Activated CD8-positive, alpha-beta memory T cell treated with anti-CD3 and anti-CD28 coated beads for 4 hours (primary cell): ENCODE measurements around the gene LTBP3.
"Not testable (repeated sequence)": the region's sequence is repeated elsewhere in the genome, so short reads cannot be mapped to it uniquely, and the experiment has no call there.

ENCODE experiments used
- DNase-seq, 2 donors: peaks; one replicate each; pipeline ENCODE4 v3.0.0-alpha.2; 2020; ENCODE audit warnings: low read depth in 2 of 2

The LTBP3 gene

DNA sequence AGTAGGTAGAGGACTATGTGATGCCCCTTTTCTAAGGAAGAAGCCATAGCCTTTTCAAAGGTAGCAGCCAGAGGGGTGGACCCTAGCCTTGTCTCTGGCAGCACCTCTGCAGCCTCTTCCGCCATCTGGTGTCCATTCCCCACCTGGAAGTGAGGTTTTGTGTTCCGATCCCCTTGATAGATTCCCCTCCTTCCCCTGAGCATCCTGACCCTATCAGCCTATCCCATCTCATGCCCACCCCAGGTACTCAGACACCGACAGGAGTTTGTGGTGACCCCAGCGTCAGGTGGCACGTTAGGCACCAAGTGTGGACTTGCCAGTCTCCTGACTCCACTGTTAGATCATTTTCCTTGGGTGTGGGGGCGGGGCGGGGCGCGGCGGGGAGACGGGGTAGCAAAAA, 13.8 kb upstream of the LTBP3 start:
- DNase-seq: no peak

DNA sequence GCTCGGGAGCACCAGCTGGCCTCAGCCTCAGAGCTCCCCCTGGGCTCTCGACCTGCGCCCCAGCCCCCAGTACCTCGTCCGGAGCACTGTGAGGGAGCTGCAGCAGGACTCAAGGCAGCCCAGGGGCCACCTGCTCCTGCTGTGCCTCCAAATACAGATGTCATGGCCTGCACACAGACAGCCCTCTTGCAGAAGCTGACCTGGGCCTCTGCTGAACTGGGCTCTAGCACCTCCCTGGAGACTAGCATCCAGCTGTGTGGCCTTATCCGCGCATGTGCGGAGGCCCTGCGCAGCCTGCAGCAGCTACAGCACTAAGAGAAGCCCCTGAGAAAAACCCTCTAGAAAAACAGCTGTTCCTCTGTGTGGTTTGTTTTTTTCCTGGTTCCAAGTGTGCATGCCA, 13.3 kb upstream of the LTBP3 start:
- no peak for DNase-seq

DNA sequence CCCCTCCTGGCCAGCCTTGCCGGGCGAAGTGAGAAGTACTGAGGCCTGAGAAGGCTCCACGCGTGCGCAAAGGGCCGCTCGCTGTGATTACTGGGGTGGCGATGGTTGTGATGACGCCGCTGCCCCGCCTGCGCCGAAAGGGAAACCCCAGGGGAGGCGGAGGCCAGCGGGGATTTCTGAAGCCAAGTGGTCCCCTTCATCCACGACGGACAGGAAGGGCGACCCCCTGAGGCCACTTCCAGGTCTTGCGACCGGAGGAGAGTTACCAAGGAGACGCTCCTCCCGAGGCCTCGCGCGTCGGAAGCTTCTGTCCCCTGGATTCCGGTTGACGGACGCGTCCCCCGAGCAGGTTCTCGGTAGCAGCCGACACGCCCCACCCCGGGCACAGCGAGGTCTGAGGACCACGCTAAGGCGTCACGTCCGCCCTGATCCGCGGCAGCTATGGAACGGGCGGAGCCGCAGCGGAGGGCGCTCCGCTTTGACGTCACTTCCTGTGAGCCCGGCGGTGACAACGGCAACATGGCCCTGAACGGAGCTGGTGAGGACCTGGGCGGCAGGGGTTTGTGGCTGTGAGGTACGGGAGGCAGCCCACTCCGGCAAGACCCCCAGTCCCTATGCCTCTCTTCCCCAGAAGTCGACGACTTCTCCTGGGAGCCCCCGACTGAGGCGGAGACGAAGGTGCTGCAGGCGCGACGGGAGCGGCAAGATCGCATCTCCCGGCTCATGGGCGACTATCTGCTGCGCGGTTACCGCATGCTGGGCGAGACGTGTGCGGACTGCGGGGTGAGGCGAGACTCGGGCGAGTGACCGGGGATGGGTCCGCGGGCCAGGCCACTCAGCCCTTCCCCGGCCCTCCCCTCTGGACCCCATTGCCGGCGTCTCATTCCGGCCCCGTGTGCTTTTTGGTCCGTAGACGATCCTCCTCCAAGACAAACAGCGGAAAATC, 12.1 kb upstream of the LTBP3 start, which contains the start of gene ZNRD2:
ZNRD2 (plus strand) TSS at position 505 of the 946 bp plus-strand sequence; CDS start at position 520, 15 bp downstream.
- DNase-seq: peak; percentile 94 to 98

DNA sequence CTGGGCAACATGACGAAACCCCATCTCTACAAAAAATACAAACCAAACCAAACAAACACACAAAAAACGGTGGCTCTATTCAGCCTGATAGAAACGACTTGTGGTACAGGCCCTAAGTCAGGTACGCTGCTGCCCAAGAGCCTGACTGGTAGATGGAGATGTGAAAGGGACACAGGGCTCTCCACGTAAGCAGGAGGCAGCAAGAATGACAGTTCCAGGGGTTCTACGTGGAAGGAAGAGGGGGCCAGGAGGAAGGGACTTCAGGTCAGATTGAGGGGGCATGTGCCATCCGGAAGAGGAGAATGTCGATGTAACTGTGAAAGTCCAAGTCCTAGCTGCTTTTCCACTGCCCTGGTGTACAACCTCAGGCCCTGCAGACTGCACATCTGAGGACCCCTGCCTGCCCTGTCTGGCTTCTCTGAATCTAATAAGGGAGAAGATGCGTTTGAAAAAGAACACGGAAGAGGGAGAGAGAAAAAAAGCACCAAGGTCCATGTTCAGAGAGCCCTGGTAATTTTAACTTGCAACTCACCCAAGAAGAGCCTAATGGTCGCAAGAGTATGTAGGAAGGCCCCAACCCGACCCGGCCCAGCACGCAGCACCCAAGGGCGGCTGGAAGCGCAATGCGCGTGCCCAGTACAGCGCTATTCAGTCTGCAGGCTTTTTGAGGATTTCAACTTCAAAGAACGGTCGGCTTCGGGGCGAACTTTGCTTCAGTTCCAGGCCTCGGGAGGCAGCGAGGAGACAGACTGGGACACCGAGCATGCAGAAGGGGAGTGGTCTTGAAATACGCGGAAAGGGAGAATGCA, 11.2 kb upstream of the LTBP3 start:
- no peak for DNase-seq

DNA sequence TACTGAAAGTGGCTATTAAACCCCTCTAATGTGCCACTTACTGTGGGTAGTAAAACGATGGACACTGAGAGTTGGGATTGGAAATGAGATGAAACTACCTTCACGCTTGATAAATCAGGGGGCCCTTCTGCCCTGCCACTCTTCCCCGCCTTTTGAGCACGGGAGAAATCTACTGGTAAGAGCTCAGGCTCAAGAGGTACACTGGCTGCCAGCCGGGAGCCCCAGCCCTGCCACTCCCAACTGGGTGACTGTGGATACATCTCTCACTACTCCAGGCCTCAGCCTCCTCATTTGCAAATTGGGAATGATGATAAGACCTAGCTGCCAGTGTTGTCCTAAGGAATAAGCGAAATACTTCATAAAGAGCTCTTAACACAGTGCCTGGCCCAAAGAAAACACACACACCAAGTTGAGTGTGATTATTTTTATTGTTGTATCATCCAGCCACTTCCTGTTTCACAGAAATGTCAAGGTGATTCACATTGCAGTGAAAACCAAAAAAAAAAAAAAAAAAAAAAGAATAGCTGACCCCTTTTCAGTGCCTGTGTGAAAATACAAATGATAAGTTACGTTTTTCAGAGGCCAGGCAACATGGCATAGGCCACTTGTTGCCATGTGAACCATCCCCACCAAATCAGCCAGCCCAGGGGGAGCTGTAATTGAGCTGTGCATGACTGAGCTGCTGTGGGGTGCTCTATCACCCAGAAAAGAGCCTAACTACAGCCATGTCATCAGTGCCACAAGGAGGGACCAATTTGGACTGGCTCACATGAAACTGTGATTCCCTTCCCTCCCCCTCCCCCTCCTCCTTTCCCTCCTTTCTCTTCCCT, 7.7 kb upstream of the LTBP3 start:
- no peak for DNase-seq

DNA sequence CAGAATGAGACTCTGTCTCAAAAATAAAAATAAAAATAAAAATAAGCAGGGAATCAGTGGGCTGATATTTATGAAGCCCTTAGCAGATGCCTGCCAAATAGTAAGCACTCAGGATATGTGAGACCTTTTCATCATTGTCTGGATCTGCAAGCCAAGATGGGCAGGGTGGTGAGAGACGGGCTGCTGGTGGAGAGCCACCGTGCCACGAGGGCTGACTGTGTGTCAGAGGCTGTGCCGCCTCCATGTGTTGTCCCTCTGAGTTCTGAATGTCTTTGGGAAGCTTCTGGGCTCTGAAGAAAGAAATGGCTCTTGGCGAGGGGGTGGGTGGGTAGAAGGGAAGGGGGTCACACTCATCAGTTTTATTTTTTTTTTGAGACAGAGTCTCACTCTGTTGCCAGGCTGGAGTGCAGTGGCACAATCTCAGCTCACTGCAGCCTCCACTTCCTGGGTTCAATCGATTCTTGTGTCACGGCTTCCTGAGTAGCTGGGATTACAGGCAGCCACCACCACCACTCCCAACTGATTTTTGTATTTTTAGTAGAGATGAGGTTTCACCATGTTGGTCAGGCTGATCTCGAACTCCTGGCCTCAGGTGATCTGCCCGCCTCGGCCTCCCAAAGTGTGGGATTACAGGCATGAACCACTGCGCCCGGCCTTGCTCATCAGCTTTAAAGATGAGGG, 6.9 kb upstream of the LTBP3 start:
- not testable (repeated sequence) for DNase-seq

DNA sequence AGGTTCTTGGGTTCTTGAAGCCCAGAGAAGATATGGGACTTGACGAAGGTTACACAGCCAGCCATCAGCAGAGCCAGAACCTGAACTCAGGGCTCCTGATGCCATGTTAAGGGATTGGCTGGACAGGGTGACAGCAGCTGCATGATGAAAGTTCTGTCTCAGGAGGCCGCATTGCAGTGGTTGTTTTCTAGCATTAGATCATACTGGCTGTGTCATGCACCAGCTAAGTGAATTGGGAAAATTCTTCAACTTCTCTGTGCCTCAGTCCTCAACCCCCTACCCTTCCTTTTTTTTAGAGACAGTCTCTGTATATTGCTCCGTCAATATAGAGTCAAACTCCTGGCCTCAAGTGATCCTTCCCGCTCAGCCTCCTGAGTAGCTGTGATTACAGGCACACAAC, 5.4 kb upstream of the LTBP3 start:
- no peak for DNase-seq

DNA sequence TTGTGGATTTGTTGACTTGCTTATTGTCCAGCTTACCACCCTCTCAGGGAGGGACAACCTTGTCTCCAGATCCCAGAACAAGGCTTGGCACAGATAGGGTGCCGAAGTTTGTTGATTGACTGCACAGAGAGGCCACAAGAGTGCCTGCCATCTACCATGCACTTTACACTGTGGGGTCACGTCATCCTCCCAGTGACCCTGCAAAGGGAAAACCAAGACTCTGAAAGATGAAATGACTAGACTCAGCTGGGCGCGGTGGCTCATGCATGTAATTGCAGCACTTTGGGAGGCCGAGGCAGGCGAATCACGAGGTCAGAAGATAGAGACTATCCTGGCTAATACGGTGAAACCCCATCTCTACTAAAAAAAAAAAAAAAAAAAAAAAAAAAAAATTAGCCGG, 4.6 kb upstream of the LTBP3 start:
- DNase-seq: no peak

DNA sequence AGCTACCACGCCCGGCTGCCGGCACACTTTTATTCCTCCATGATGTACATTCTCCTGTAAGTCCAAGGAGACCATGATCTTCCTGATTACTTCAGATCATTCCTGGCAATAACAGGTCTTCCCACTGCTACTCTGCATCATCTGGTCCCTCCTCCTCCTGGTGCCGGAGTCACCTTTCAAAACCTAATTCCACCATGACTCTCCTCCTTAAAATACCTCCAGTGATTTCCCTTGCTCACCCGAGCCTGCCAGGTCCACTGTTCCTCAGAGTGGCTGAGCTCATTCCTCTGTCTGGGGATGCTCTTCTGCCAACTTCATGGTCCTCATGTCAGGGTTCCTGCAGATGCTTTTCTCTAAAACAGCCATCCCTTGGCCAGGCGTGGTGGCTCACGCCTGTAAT, 3.9 kb upstream of the LTBP3 start:
- DNase-seq: no peak

DNA sequence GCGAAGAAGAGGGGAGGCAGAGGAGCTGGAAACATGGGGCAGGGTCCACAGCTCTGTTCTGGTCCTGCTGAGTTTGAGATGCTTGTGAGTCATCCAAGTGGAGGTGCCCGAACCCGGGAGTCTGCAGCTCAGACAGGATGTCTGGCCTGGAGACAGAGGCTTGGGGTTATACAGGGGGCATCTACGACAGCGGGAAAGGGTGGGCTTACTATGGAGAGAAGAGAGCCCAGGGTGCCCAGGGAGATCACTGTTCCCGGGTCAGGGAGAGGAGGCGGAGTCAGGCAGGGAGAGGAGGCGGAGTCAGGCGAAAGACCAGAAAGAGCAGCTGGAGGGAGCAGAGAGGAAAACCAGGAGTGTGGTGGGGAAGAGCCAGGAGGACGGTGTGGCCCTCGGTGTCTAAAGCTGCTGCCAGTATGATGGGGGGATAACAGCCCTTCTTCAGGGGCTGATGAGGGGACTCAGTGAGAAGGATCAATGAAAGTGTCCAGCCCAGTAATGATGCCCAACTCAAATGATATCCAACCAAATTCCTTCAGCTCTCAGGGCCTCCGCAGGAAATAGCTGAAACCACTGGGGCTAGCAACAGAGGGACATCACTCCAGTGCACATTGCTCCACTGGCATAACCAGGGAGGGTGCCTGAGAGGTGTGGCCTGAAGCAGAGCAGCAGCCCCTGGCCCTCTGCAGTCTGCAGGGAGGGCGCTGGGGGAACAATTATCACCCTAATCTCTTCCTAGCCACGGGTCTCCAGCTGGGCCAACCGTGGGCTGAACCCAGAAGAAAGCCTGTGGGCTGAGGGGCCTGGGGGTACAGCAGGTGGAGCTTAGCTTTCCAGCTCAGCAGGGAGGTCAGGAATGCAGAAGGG, 2.6 kb upstream of the LTBP3 start:
- DNase-seq: no peak

DNA sequence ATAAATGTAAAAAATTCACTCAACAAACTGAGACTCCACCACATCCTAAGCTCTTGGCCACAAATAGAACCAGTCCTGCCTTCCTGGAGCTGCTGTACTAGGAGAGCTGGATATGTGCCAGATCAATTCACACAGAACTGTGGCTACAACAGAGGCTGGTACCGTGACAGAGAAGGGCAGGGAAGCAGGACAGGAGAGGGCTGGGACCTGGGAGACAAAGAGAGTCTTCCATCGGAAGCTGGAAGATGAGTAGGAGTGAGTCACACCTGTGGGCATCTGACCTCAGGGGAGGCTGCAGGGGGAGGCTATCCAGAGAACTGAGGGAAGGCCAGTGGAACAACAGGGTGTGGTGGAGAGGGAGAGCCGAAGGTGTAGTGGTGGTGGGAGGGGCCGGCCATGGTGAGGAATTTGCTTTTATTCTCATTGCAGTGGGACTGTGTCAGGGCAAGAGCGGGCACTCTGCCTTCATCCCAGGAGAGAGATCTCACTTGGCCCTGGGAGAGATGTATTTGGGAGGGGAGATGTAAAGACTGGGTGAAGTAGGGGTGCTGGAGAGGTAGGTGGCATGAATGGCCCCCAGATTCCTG, 1.9 kb upstream of the LTBP3 start:
- no peak for DNase-seq

DNA sequence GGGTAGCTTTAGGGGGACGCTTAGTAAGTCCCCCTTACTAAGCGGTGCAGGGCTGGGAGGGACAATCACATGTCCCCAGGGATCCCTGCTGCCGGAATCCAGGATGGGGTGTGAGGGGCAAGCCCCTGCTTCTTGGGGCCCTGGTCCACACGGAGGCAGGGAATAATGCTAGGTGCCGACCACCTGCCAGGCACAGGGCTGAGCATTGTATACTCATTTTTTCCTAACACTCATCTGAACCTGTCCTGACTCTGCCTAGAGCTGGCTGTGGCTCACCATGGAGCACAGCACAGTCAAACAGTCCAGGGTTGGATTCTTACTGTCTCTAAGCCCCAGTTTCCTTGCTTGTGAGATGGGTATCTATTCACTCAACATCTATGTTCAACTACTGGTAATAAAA, 1.4 kb upstream of the LTBP3 start:
- no peak for DNase-seq

DNA sequence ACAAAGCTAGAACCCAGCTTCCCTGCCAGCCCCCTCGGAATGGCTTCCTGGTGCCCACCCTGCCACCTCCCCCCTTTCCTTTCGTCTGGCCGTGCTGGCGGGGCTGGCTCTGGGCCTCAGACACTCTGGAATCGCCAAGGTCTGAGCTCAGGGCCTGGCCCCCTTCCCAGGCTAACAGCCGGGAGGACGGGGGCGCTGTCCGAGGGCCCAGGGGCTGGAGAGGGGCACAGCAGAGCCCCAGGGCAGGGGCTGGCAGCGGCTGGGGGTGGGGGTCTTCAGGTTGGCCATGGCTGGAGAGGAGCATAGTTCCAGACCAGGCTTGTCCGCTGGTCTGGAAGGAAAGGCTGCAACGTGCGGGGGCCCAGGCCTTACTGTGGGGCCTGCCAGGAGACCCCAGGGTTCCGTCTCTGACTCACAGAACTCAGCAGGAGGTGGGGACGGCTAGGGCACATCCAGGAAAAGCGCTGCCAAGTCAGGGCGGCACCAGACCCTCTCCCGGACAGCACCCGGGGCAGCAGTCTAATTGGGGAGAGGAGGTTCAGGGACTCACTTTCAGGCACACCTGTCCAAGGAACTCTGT, 861 bp upstream of the LTBP3 start:
- DNase-seq: no peak

DNA sequence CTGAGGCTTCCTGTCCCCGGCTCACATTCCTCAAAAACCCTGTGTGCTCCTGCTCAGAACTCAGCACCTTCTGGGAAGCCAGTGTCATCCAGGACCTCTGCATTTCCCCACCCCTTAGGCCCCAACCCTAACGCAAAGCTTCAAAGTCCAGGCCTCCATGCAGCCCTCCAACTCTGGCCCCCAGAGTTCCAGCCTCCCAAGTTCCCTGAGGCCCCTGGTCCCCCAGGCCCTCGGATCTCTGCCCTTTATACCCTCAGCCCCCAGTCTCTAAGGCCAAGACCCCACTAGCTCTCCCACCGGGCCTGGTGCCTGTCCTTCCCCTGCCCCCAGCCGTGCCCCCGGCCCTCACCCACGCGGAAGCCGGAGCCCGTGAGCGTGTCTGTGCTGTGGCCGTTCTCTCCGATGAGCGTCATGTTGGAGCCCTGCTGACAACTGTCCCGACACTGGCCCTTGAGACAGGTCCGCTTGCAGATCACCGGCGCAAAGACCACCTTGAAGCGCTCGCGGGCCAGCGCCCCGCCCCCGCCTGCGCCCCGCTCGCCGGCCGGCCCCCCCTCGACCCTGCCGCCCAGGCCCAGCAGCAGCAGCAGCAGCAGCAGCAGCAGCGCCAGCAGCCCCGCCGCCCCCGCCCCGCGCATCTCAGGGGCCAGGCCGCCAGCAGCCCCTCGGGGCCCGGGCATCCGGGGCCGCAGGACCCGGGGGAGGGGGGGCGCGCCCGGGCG, 718 bp downstream of the LTBP3 start:
- no peak for DNase-seq

DNA sequence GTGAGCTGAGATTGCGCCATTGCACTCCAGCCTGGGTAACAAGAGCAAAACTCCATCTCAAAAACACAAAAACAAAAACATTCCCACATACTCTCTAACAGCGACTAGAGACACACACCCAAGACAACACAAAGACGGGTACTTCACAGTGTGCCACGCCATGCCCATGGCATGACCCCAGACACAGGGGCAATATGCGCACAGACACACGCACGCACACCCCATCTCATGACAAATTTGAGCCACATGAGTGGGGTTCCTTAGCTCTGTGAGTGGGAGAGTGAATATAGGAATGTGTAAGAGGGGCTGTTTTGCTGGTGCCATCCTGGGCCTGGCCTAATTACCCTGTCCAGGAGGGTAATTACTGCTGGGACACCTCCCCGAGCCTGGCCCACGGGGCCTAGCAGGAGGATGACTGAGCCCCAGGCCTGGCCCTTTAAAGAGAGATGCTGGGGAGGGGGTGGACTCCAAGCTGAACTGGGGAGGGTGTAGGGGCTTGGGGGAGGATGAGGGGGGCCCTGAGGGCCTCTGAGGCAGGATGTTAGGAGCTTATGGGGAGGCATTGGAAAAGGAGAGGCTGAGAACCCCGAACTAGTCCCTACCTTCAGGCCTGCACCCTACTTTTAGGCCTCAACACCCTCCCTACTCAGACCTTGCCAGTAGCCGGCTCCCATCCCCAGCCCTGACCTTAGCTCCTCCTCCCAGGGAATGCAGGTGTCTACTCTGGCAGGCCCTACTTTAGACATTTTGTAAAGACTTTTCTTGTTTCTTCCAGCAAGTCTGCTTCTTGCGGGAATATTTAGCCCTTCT, 1.5 kb downstream of the LTBP3 start:
- DNase-seq: no peak

DNA sequence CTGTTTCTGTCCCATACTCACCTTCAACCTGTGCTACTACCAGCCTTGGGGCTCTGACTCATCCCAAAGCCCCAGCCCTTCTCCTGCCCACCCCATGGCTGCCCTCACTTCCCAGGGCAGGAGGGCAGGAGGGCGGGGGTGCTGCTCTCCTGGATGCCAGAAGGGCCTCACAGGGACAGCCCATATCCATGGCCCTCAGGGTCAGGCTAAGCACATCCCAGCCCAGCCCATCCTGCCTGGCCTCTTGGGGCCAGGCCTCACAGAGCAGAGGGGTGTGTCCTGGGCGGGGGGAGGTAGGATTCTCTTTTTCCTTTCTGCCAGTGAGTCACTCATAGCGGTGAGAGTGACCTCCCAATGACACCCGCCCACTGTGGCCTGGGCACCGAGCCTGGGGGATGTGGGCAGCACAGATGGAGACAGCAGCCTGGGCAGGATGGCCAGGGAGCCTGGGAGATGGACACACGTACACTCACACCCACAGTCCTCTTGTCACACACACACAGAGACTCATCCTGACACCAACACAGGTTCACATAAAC, 2.4 kb downstream of the LTBP3 start:
- no peak for DNase-seq

DNA sequence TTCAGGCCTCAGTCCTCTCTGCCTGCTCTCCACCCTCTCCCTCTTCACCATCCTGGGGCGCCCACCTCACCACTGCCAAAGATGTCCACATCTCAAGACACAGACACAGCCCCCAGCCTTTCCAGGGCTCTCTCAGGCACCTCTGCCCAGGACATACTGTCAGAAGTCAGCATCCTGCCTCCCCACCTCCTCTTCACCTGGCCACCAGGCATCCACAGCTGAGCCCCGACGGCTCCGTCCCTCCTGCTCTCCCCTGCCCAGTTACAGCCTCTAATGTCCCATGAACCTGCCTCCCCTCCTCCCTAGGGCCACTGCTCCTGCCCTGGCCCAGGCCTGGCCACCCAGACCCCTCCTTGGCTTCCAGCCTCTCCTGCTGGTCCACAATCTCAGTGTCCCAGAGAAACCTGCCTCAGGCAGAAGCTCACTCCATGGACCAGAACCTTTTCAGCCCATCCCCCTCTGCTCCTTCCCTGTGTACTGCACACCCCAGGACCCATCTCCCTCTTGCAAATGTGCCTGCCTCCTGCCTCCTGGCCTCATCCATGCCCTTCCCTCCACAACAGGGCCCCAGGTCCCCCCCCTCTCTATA, 3.2 kb downstream of the LTBP3 start:
- no peak for DNase-seq
